Stimulated activated CD4-positive, alpha-beta T cell treated with anti-CD3 and anti-CD28 coated beads, Interleukin-1b, Interleukin-23, amount 100 ng/mL, for 4 hours (primary cell): ENCODE results near the gene ZNF22.
A peak's percentile ranks its signal among the peaks of the same experiment; 100 is the strongest.

Source experiments
- DNase-seq, 2 donors: peaks; one replicate each; pipeline ENCODE4 v3.0.0-alpha.2; 2020; ENCODE audit warnings: low read depth in 2 of 2

The ZNF22 gene

DNA sequence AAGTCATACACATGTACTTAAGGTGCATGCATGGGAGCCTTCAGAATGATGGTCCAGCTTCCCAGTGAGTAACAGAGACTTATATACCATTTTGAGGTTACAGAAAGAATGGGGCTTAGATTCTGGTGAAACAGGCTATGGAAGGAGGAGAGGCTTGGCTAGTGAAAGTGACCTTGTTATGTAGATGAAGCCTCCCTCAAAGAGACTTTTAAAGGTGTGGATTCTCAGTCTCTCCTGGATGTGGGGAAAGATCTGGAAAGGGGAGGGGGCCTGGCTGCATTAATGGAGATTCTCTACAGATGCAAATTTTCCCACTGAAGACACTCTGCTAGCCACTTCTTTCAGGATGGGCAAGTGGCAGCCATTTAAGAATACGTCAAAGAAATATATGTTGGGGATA, 35.6 kb upstream of the ZNF22 start:
- DNase-seq, result no peak

DNA sequence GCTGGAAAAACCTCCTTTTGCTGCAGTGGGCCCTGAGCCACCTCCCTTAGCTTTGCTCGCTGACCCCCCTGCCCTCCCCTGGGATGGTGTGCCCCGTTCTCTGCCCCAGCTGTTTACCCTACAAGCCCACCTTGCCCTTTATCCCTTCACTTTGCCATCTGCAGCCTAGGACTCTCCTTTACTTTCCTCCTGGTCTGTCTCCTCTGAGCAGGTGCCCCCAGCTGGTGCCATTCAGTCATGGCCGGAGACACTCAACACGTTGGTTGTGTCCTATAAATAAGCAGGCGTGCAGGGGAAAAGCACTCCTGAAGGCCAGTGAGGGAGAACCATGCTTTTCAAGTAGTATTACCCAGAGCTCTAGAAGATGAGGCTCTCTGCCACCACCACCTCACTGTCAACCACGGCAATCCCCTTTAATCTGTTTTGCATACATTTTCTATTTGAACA, 35.0 kb upstream of the ZNF22 start:
- DNase-seq, result no peak

DNA sequence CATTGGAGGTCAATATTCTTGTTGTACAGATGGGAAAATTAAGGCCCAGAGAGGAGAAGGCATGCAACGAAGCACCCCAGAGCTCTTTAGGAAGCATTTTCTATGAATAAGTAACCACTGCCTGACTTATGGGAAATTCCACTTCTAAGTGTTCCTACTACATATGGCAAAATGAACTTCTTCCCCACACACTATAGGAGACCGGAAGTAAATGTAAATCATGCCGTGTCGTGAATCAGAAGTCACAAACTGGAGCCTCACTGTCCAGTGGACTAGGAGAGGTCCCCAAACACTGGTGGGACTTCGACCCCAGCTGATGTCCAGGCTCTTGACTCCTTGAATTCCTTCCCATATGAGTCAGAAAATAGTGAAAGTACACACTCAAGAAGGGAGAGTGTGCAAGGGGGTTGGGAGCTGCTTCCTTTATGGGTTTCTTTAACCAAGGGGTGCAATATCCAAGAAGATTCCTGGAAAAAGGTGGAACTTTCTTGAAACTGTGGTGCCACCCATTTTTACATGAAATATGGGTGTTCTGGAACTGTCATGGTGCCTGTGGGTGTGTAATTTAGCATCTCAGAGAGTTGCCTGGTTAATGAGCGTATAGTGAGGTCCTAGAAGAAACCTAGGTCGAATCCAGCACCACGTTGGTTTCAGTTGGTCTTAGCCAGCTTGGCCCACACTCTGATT, 34.5 kb upstream of the ZNF22 start:
- no peak for DNase-seq

DNA sequence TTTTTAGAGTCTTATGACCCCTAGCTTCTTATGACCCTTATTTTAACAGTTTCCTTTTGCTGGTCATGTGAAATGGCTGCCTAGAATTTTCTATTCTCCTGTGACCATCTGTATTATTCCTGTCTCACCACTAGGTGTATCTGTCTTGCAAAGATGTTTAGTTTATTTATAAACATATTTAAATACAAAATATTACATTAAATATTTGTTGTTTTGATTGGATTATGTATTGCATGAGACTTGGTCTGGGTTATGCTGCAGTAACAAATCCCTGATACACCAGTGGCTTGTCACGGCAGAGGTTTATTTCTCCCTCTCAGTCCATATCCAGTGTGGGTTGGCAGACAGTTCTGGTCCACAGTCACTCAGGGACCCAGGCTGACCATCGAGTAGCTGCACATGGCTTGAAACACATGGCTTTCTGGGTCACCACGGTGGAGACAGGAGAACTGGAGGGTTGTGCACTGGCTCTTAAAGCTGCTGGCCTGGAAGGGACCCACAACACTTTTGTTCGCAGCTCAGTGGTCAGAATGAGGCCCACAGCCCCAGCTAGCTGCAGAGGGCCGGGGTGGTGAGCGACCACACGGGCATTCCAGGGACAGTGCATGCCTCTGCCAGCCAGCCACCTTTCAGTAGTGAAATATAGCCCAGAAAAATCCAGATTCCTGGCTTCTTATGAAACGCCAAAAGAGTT, 33.8 kb upstream of the ZNF22 start:
- no peak for DNase-seq

DNA sequence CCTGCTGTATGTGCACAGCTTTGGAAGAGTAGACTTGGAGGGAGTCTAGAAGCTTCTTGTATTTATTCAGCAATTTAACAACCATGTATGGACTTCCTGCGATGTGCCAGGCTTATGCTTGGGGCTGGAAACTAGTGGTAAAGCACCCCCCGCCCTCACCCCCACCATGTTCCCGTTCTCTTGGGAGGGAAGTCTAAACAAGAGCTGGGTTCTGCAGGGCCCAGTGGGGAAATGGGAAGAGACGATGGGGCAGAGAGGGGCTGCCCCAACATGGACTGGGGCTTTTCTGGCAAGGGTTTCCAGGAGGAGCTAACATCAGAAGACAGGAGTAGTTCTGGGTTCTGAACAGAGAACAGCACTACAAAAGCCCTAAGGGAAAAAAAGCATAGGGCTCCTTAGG, 33.1 kb upstream of the ZNF22 start:
- DNase-seq, result no peak

DNA sequence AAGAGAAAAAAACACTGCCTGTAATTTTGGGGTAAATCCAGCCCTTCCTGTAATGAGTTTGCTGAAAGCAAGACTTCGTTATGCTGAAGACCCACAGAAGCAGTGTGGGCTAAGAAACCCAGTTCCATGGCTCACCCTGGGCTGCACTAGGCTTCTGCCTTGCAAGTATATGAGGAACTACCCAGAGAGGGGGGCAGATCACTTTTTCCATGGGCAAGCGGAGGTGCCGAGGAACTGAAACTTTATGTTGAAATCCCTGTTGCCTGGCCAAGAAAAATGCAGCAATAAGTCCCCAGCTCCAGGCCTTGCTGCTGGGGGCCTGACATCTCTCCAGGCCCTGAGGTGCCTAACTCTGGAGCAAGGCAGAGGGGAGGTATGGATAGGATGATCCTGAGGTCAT, 32.6 kb upstream of the ZNF22 start:
- no peak for DNase-seq

DNA sequence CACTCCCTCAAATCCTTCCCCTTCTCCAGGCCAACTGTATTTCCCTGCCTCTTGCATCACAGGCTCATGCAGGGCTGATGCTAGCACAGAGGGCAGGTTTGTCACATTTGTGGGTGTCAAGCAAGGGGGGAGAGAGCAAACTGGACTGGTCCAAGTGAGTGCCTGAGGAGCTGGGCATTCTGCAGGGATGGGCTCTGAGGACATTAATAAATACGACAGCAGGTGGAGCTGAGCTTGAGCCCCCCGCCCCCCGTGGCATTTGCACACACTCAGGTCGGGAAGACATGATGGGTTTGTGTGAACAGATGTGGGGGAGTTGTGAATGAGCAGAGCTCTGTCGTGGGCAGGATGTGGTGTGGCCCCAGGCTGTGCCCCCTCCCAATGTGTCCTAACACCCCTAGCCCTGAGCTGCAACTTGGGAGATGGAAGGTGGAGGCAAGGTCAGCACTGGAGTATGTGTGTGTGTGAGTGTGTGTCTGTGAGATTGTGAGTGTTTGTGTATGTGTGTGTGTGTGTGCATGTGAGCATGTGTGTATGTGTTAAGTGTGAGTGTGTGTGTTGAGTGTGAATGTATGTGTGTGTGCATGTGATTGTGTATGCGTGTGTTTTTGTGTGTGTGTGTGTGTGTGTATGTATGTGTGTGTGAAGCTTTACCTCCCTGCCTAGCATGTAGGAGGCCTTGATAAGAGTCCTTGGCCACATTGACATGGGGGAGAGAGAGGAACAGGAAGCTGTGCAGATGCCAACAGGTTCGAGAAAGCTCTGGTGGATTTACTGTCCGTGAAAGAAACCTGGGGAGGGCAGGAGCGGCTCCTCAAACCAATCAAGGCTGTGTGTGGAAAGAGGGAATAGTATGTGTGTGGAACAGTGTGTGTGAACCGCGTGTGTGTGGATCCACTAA, 32.0 kb upstream of the ZNF22 start:
- no peak for DNase-seq

DNA sequence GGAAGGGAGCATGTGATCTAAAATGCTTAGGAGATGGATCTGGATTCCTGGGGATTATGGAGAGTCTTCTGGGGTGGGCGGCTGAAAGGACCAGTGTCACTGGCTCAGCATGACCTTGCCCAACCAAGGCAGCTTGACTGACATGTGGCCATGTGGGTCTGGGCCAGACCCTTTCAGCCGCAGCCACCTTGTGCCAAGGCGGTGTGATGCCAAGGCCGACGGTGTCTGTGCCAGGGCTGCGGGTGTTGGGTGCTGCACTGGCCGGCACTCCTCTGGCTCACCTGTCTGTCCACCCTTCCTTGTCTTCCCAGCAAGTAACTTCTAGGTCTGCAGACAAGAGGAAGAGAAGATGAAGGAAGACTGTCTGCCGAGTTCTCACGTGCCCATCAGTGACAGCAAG, 30.9 kb upstream of the ZNF22 start:
- no peak for DNase-seq

DNA sequence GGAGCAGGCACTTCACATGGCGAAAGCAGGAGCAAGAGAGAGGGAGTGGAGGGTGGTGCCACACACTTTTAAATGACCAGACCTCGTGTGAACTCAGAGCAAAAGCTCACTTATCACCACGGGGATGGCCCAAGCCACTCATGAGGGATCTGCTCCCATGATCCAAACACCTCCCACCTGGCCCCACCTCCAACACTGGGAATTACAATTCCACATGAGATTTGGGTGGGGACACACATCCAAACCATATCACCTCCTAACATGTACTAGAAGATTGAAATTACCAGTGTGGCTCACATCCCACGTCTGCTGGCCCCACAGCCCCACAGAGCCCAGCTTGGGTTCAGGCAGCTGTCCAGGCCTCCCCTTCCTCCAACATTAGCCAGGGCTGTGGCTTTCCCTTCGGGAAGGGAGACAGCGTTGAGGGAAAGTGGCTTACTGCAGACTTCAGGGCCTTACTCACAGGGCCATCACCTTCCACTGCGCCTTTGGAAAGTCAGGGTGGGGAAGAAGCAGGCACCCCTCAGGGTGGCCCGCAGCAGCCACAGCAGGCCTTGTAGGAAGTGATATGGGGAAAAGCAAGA, 29.8 kb upstream of the ZNF22 start:
- no peak for DNase-seq

DNA sequence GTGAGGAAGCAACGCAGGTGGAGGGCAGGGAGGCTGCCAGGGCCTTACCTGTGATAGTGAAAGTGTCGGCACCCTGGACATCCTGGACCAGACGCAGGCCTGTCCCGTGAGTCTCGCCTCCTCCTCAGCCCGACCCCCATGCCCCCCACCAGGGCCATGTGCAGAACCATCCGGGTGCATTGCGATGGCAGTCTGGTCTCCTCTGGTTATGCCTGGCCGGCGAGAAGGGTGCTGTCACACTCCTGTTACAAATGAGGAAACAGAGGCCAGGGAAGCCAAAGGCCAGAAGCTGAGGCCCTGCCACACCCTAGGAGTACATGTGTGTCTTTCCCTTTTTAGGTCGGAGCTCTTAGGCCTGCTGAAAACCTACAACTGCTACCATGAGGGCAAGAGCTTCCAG, 29.3 kb upstream of the ZNF22 start:
- DNase-seq, result no peak

DNA sequence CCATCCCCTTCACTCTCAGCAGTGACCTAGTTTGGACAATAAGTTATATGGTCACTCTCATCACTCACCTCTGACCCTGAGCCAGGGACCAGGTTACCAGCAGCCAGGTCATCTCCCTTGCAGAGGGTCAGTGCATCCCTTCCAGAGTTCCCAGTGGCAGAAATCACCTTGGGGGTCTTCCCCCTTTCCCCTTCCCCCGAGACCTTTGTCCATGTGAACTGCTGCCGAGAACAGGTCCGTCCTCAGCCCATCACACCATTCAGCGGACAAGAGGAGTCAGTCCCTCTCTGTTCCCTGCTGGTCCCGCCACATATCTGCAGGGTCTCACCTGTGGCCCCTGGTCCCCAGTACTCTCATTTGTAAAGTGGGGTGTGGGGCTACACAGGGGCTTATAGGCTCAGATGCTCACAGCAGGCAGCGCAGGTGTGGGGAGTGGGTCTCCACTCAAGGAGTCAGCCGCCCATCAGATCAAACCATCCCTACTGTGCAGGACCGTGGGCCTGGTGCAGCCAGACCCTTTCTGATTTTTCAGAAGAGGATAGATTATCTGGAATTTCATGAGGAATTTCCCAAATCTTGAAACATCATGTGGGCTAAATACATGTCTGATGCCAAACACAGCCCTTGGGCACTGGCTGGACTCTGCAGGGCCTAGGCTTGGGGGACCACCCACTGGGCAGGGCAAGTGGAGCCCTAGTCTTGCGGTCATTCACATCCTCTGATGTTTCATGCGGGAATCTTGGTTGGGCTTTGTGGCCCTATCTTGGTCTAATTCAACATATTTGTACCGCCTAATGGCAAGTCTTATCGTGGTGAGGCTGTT, 28.6 kb upstream of the ZNF22 start:
- DNase-seq, result no peak

DNA sequence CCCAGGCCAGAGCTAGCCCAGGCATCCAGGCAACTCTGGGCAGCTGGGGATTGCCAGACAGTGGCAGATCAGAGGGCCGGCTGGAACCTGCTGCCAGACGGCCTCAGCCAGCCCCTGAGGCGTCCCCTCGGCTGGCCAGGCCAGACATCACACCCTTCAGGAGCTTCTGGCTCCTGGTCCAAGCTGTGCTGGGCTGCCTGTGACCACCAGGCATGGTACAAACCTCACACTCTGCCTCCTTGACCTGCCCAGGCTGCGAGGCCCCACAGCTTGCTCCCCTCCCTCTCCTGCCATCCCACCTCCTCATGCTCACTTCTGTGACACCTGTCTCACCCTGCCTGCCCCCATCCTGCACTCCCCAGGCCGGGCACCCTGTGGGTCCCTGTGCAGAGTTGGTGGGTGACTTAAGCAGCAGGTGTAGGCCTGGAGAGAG, 27.8 kb upstream of the ZNF22 start:
- DNase-seq, result no peak

DNA sequence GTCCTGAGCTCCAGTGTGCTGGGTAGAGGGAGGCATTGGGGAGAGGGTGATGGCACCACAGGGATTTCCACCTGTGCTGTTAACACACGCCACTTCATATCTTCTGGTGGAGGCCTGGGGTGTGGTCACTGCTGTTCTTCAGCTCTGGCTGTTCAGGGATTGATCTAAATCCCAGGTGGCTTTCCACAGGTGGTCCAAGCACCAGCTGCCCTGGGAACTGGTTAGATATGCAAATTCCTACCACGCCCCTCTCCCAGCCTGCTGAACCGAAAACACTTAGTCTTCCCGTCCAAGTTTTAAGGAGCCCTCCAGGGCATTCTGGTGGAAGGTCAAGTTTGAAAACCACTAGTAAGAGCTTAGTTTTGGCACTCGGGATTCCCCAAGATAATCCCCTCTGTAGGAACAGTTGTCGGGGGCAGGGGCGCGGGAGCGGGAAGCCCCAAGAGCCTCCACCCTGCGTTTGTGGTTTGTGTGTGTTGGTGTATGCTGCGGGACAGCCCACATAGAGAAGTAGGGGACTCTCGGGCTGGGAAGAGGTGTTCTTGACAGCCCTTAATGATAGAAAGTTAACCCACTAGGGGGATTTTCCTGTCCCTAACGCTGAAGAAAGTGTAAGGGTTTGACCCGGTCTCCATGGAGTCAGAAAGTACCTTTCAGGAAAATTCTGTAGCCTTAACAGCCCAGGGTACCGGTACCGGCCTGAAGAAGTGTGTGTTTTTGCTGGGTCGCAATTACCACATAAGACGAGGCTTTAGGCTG, 27.2 kb upstream of the ZNF22 start:
- DNase-seq, result no peak

DNA sequence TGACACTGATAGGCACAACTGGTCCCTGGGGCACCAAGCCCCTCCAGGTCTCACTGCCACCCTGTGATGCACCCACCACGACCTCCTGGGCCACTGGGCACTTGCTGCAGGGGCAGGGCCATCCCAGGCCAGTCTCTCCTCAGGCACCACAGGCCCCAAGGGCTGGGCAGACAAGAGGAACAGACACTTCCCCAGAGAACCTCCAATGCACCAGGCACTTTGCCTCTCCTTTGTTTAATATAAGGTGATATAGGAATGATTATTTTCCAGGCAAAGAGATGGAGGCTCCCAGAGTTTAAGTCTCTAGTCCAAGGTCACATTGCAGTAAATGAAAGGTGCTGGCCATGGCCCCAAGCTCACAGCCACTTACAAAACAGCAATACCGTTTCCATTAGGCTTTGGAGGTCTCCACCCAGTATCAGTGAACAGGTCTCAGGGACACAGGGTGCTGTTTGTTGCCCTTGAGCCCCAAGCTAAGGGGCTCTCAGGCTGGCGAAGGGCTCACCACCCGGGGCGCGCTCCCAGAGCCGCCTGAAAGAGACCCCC, 26.6 kb upstream of the ZNF22 start:
- no peak for DNase-seq

DNA sequence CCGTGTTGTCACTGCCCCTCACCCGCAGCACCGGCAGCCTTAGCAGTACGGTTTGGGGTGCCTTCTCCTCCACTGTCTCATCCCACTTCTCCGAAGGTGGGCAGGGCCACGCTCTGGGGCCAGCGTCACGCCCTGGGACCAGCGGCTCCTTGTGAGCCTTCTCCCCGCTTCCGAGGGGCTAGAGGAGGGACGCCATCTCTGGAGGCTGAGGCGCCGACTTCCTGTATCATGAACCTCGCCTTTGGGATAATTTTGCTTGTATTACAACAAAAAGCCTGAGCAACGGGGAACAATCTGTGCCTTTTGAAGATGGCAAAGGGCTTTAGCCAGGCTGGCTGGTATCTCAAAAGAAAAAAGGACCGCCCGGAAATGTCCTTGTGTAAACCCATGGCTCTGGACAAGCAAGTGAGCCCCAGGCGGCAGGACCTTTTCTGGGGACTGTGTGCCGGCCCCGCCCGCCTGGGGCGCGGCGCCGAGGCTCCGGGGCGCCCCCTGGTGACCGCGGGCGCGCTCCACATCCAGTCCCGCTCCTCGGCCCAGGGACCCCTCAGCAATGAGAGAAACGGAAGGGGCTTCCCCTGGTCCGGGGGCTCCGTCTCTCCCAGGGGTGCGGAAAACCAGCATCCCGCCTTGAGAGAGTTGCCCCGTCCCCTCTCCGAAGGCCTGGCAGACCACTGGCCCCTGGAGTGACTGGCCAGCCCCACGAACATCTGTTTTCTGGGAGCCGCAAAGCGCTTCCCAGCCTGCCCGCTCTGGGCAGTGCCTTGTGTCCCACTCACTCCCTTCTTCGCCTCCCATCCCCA, 25.9 kb upstream of the ZNF22 start:
- DNase-seq, result peak; percentile 57 to 61

DNA sequence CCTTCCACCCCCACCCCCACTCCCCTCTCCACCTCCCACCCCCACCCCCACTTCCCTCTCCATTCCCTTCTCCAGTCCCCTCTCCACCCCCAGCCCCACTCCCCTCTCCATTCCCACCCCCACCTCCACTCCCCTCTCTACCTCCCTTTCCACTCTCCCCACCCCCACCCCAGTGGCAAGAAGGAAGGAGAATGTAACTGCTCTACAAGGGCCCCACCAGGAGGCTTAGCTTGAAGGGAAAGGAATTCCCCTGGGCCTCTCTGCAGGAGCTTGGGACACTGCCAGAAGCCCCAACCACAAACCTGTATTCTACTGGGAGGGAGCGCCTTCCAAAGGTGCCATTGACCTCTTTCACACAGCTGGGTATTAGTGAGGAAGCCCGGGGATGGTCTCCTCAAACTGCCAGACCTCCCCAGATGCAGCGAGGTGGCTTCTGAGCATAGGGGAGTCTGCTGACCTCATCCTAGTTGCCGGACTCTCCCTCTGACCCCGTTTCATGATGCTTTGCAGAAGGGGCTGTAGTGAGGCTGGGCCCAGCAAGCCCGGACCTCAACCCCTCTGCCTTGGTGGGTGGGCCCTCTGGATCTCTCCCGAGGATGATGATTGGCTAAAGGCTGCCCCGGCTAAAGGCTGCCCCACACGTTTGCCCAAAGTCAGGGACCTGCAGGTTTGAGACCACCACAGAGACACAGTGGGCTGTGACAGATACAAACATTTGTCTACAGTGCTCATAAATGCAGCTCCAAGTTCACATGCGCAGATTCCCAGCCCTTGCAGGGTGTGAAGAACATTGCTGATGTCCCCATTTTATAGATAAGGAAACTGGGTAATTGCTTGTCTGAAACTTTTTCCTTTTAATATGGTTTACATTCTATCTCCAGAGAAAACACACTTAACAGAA, 25.0 kb upstream of the ZNF22 start:
- DNase-seq, result no peak

DNA sequence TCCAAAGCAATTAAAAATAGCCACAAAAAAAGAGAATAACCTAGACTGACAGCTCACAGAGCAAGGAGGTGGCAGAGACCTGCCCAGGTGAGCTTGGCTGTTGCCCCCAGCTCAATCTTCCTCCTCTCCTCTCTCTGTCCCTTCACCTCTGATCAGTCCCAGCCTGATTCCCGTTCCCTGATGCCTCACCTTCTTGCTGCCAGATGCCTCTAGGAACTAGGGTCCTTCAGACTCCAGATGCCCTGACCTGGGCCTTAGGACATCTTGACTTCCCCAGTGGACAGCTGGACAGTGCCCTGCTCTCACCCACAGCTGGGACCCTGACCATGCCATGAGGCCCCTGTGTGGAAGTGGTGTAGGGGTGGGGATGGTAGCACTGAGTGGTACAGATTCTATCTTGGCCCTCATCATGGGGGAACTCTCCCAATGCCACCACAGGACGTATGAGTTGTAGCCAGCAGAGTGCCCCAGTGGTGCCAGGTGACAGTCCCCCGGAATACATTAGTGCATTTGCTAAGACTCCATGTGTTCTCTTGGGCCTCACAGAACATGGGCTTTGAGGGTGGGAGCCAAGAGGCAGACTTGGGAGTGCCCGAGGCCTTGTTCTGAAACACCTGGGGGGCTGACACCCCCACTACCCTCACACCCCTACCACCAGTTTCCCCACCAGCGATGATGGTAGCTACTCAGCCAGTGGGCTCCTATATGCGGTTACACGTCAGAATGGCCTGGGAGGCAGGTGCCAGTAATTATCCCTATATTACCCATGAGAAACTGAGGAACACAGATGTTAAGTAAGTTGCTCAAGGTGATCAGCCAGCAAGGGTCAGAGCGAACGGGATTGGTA, 24.1 kb upstream of the ZNF22 start:
- DNase-seq, result no peak
